ENCODE data around the gene ADAM12.

DNA sequence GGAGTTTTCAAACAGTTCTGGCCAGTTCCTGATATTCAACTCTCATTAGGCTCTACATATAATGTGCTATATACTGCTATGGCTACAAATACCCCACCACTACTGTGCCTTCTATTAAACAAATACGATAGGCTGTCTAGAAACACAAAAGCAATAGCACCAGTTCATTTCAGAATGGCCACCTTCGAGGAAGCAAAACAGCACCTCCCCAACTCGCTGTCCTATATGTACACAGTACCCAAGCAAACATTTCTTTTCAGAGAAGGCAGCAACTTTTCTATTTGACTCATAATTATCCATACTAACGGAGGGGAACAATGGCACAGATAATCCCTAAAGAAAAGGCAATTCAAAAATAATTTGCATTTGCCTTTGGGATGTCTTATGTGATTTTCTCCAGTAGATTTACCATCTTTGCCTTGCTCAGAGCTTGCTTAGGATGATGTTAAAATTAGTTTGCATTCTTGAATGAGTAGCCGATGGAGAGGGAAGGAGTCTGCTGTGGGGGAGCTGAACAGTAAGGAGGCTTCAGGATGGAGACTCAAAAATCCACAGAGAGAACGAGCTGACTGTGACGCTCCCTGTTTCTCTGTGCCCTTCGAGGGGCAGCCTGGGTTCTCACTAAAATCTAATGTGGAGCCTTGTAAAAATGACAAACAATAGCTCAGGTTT is 273.3 kb downstream of the ADAM12 start:
- TF ChIP-seq POLR2A (IDR thresholded peaks at IDR 0.05; ENCODE audit: low read depth, low read length) (no peak), TAF1 (IDR thresholded peaks at IDR 0.05; ENCODE audit: low read depth, low read length) (no peak), POLR2AphosphoS5 (IDR thresholded peaks at IDR 0.05; ENCODE audit: low read depth, low read length) (no peak), POU2F2 (IDR thresholded peaks at IDR 0.05; ENCODE audit: low read depth, low read length) (no peak), SPI1 (IDR thresholded peaks at IDR 0.05; ENCODE audit: low read depth, low read length) (no peak), PAX5 (IDR thresholded peaks at IDR 0.05; ENCODE audit: insufficient read depth, low read length, severe bottlenecking) (no peak)

Measured in GM12891 (cell line).